OCI-LY7 (cell line): ENCODE measurements around the gene AP5M1. TPM values are rescaled to one million over a fixed set of nuclear protein-coding genes. Genes with fewer than 3 reads are reported as not detected.
"Not testable (repeated sequence)": the region's sequence is repeated elsewhere in the genome, so short reads cannot be mapped to it uniquely, and the experiment has no call there.

ENCODE experiments used
- BruUV-seq: library from RNA; stranded (reverse); fragments of 400-500 nt; replicated peaks from 2 replicates; lab custom pipeline; 2021; lab: Mats Ljungman, UMichigan
- CTCF ChIA-PET: fragments of 300-600 bp; sonication (Branson Sonifier 250); formaldehyde crosslinking; loops from one replicate; lab custom pipeline; 2022; ENCODE audit warnings: antibody characterized with exemption; ENCODE audit not compliant: unreplicated experiment; lab: Charles Lee
- POLR2A ChIA-PET: fragments of 300-600 bp; sonication (Branson Sonifier 250); formaldehyde crosslinking; loops from one replicate; lab custom pipeline; 2022; ENCODE audit warnings: antibody characterized with exemption; lab: Charles Lee
- DNase-seq: peaks from one replicate; pipeline ENCODE4 v3.0.0-alpha.2; 2015; ENCODE audit warnings: low spot score
- H2AFZ ChIP-seq: fragments of 200-600 bp; sonication (generic), shearing (Covaris generic); 2 replicates; pipeline ENCODE4 v1.6.1; 2014; ENCODE audit warnings: mild to moderate bottlenecking, antibody characterized with exemption, low read length, moderate library complexity
- H3K27ac ChIP-seq: fragments of 200-600 bp; sonication (generic); 2 replicates; pipeline ENCODE4 v1.5.1; 2014; ENCODE audit warnings: mixed run types, low read depth, mild to moderate bottlenecking, moderate library complexity, low read length, inconsistent platforms; ENCODE audit not compliant: poor library complexity, severe bottlenecking
- H3K36me3 ChIP-seq: fragments of 200-600 bp; sonication (generic); 2 replicates; pipeline ENCODE4 v1.6.1; 2014; ENCODE audit warnings: mild to moderate bottlenecking, antibody characterized with exemption, low read length, moderate library complexity, mixed read lengths; ENCODE audit not compliant: insufficient read depth
- H3K4me1 ChIP-seq: fragments of 200-600 bp; sonication (generic); 2 replicates; pipeline ENCODE4 v1.5.1; 2014; ENCODE audit warnings: mild to moderate bottlenecking, low read length; ENCODE audit not compliant: insufficient read depth, poor library complexity, severe bottlenecking
- H3K4me2 ChIP-seq: fragments of 200-600 bp; sonication (generic); 2 replicates; pipeline ENCODE4 v1.6.1; 2014; ENCODE audit warnings: mild to moderate bottlenecking, low read length
- H3K4me3 ChIP-seq: fragments of 200-600 bp; sonication (generic); 2 replicates; pipeline ENCODE4 v1.5.1; 2014; ENCODE audit warnings: mild to moderate bottlenecking, low read depth, low read length; ENCODE audit not compliant: poor library complexity, severe bottlenecking
- H3K79me2 ChIP-seq: fragments of 200-600 bp; sonication (generic); 2 replicates; pipeline ENCODE4 v1.6.1; 2016; ENCODE audit warnings: low read depth, mild to moderate bottlenecking, low read length, moderate library complexity, mixed read lengths; ENCODE audit not compliant: insufficient read depth
- H3K9me2 ChIP-seq: fragments of 200-600 bp; sonication (generic); 2 replicates; pipeline ENCODE4 v1.6.1; 2016; ENCODE audit warnings: mild to moderate bottlenecking, low read length, mixed read lengths; ENCODE audit not compliant: insufficient read depth
- H3K9me3 ChIP-seq: fragments of 200-600 bp; sonication (generic); 2 replicates; pipeline ENCODE4 v1.6.1; 2014; ENCODE audit warnings: mild to moderate bottlenecking, mixed run types, low read length, mixed read lengths
- H4K20me1 ChIP-seq: fragments of 200-600 bp; sonication (generic); 2 replicates; pipeline ENCODE4 v1.6.1; 2014; ENCODE audit warnings: mild to moderate bottlenecking, antibody characterized with exemption, low read length, moderate library complexity, mixed read lengths; ENCODE audit not compliant: insufficient read depth
- EZH2phosphoT487 ChIP-seq: fragments of 200-600 bp; sonication (generic); IDR thresholded peaks from 2 replicates; pipeline ENCODE4 v1.6.1; 2018; ENCODE audit warnings: low read depth, borderline replicate concordance, mild to moderate bottlenecking, mixed run types, antibody characterized with exemption, low read length, moderate library complexity, mixed read lengths
- intact Hi-C: fragments of 100-400 bp; cut with micrococcal nuclease; formaldehyde crosslinking; loops from one replicate; pipeline ENCODE4 v1.10.0; 2022; ENCODE audit not compliant: unreplicated experiment
- total RNA-seq, 2 experiments: library from RNA; depleted of rRNA in 1 of 2; stranded (reverse); fragments of >200 nt in 1 of 2; shearing (Covaris generic) in 1 of 2; gene quantifications; 2 replicates each; pipeline ENCODE4 v1.2.3, GENCODE V29; 2014 to 2022
- TF ChIP-seq, protein P1 (sequence below): fragments of 200-600 bp; sonication (generic); conservative IDR thresholded peaks from 2 replicates; pipeline ENCODE4 v1.5.1; 2014; ENCODE audit warnings: mild to moderate bottlenecking, antibody characterized with exemption, low read length, moderate library complexity, mixed read lengths

The AP5M1 gene
- total RNA-seq, 2 experiments from 2014 or later = 13.3 to 50.4 TPM

DNA sequence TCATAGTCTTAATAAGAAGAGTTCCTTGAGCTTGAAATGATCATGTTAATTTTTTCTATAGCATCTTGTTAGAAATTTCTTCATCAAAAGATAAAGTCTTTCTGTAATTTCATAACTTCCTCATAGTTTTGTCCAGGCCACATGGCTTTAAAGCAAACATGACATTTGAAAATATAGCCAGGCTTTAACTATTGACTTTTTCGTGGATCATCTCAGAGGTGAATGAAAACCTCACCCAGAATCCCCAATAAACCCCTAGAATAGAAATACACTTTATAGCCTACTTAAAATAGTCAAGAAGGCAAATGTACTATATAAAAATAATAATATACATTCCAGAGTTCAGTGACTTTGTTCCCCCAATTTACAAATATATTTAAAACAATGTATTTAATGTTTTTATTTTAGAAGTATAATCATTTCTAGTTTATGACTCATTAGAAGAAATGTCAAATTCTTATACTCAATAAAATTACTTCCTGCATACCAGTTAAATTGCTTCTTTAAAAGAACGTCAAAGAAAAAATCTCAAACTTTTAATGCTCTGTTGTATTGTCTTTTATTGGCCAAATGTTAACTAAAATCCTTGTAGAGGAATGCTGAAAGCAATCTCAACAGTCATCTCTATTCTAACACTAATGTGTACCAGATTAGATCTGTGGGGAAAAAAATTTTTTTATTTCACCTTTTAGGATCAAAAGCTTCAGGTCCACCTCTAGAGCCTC is 21.7 kb upstream of the AP5M1 start:
- intact Hi-C loops = no loop called here
- no TSS peak for BruUV-seq
- no peak overlapping the region for H3K27ac ChIP-seq
- DNase-seq = no peak
- POLR2A ChIA-PET = interaction anchor here (0.9 kb wide), 1 partner anchor 10 kb away, joined by 4 read pairs; no protein-coding TSS in a partner anchor
- CTCF ChIA-PET = no interaction called here
- peaks cover 42% of the 10 kb centered on the region for H3K79me2 ChIP-seq
- peaks cover 11% of the 10 kb centered on the region for H4K20me1 ChIP-seq
- no peak overlapping the region for H2AFZ ChIP-seq
- H3K9me2 ChIP-seq = no peaks in the 10 kb centered on the region
- H3K36me3 ChIP-seq = peaks cover 41% of the 10 kb centered on the region
- H3K4me2 ChIP-seq = no peak overlapping the region
- TF ChIP-seq, protein P1, sequence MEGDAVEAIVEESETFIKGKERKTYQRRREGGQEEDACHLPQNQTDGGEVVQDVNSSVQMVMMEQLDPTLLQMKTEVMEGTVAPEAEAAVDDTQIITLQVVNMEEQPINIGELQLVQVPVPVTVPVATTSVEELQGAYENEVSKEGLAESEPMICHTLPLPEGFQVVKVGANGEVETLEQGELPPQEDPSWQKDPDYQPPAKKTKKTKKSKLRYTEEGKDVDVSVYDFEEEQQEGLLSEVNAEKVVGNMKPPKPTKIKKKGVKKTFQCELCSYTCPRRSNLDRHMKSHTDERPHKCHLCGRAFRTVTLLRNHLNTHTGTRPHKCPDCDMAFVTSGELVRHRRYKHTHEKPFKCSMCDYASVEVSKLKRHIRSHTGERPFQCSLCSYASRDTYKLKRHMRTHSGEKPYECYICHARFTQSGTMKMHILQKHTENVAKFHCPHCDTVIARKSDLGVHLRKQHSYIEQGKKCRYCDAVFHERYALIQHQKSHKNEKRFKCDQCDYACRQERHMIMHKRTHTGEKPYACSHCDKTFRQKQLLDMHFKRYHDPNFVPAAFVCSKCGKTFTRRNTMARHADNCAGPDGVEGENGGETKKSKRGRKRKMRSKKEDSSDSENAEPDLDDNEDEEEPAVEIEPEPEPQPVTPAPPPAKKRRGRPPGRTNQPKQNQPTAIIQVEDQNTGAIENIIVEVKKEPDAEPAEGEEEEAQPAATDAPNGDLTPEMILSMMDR = no peak
- no peak for TF ChIP-seq EZH2phosphoT487
- no peak overlapping the region for H3K4me3 ChIP-seq
- no peaks in the 10 kb centered on the region for H3K9me3 ChIP-seq
- H3K4me1 ChIP-seq = no peaks in the 10 kb centered on the region

DNA sequence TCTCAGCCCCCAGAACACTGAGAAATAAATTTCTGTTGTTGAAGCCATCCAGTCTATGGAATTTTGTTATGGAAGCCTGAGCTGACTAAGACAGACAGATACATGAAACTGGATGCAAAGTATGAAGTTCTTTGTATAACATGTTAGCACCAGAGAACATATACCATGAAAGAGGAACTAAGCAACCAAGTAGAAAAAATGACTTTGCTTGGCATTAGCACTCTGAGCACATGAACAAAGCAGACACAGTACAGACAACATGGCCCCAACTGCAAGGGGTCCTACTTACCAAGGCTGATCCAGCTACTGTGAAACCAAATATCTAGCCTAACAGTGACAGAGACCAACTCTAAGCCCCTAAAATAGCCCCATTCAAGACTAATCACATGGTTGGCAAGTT is 13.9 kb upstream of the AP5M1 start:
- ChIA-PET CTCF (no interaction called here), POLR2A (interaction anchor here (0.5 kb wide), 1 partner anchor 635 kb away, joined by 3 read pairs; no protein-coding TSS in a partner anchor)
- Histone ChIP-seq H3K4me3 (no peak overlapping the region), H3K9me2 (no peaks in the 10 kb centered on the region), H2AFZ (no peak overlapping the region), H3K4me1 (no peaks in the 10 kb centered on the region), H3K27ac (no peak overlapping the region), H3K36me3 (peaks cover 56% of the 10 kb centered on the region), H3K4me2 (no peak overlapping the region), H4K20me1 (peaks cover 15% of the 10 kb centered on the region), H3K9me3 (peaks cover 7% of the 10 kb centered on the region; the same call in 1 of the 2 replicates), H3K79me2 (peaks cover 93% of the 10 kb centered on the region)
- no TSS peak for BruUV-seq
- intact Hi-C loops = no loop called here
- TF ChIP-seq, protein P1 = no peak
- TF ChIP-seq EZH2phosphoT487 = no peak
- no peak for DNase-seq

DNA sequence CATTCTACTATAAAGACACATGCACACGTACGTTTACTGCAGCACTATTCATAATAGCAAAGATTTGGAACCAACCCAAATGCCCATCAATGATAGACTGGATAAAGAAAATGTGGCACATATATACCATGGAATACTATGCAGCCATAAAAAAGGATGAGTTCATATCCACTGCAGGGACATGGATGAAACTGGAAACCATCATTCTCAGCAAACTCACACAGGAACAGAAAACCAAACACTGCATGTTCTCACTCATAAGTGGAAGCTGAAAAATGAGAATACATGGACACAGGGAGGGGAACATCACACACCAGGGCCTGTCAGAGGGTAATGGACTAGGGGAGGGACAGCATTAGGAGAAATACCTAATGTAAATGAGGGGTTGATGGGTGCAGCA is 10.6 kb upstream of the AP5M1 start:
- peaks cover 89% of the 10 kb centered on the region for H3K79me2 ChIP-seq
- H4K20me1 ChIP-seq, intact Hi-C loops: not testable (repeated sequence)

More for the DNA sequence above, 10.6 kb upstream of the AP5M1 start:
- CTCF ChIA-PET, H3K4me3 ChIP-seq, H3K4me2 ChIP-seq, H3K27ac ChIP-seq, H3K4me1 ChIP-seq, H2AFZ ChIP-seq, BruUV-seq, H3K9me2 ChIP-seq, H3K9me3 ChIP-seq, DNase-seq: not testable (repeated sequence)
- POLR2A ChIA-PET = interaction anchor here (1.3 to 1.5 kb wide), 2 partner anchors 10 to 12 kb away, joined by 3 to 4 read pairs; partner anchors contain the start of genes AP5M1 and EXOC5
- H3K36me3 ChIP-seq = peaks cover 47% of the 10 kb centered on the region
